Measurements from ENCODE around the gene SEMA3D.

The SEMA3D gene

GRCh38 chr7:85186521-85187241 lies at the start of gene SEMA3D:
TSS of gene SEMA3D (minus strand) at chr7:85187056. CDS start at chr7:85121891, 65,165 bp downstream.
- peak; percentile 91 for DNase-seq

GRCh38 chr7:85234730-85235129 lies 47.9 kb upstream of the SEMA3D start:
- DNase-seq: no peak

DNA sequence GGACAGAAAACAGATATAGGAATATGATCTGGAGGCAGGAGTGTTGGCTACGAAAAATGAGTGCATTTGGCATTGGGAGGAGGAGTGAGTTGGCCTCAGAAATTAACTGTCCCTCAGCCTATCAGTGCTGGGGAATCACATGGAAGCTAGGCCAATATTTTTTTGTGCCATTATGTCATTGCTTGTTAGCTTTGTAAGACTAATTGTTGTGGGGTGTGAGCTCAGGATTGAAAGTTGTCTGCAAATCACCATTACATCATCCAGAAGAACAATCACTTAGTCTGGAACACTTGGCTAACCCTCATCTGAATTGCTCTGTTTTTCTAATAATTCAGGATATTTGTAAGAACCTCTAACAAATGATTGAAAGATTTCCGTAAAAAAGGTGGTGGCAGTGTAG lies 45.2 kb upstream of the SEMA3D start:
- DNase-seq: no peak

- DNase-seq: no peak
Observed at GRCh38 chr7:85230623-85231022, 43.8 kb upstream of the SEMA3D start.

DNA sequence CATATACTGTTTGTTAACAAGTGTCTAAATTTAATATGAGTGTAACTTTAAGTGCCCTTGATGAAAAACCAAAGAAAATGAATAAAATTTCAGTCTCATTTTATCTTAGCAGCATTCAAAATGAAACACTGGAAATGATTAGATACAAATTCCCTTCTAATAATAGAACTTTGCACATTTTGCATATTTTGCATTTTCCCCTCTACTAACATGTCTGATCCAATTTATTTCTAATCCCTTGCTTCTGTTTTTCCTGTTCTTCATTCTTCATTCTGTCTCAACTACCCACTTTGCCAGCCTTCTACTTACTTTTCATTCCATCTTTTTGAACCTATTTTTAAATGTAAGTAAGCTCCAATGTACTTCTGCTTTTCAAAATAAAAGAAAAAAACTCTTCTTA lies 42.7 kb upstream of the SEMA3D start:
- no peak for DNase-seq

- DNase-seq: no peak
Observed at GRCh38 chr7:85226361-85227085, 39.7 kb upstream of the SEMA3D start.

GRCh38 chr7:85224171-85224570 lies 37.3 kb upstream of the SEMA3D start:
- DNase-seq: no peak

DNA sequence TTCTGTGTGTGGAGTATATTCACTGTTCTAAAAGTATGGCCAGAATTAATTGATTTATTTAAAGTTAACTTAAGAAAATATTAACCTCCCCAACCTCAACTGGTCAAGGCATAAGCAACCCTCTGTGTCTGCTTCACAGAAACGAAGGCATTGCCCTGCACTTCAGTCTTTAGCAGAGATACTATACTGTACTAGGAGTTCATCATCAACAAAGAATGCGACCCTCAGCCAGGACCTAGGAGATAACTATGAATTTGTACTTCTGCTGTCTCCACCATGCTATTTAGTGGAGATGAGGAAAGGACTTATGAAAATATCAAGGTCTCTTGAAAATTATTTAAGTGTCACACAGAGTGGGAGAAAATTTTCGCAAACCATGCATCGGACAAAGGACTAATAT lies 35.7 kb upstream of the SEMA3D start:
- no peak for DNase-seq

DNA sequence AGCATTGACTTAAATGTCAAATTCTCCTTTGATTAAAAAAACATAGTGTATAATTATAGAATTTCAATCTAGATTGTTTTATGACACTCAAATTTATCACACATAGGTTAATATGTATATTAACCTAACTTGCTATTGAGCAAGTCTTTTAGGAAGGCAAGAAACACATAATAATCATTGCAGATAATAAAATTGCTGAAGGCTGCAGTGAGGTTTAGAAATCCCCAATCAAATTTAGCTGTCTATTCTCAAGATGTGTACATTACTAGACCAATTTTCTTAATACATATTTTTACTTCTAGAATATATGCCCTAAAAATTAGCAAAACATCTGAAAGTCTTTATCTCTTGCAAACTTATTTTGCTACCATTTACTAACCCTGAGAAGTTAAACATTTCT lies 34.9 kb upstream of the SEMA3D start:
- DNase-seq: no peak

GRCh38 chr7:85220651-85221050 lies 33.8 kb upstream of the SEMA3D start:
- no peak for DNase-seq

- no peak for DNase-seq
Observed at GRCh38 chr7:85220023-85220422, 33.2 kb upstream of the SEMA3D start.

GRCh38 chr7:85217085-85217484 lies 30.2 kb upstream of the SEMA3D start:
- no peak for DNase-seq

GRCh38 chr7:85215098-85215497 lies 28.2 kb upstream of the SEMA3D start:
- DNase-seq: no peak

- DNase-seq: no peak
Observed at GRCh38 chr7:85213500-85213899, 26.6 kb upstream of the SEMA3D start.

GRCh38 chr7:85205754-85206153 lies 18.9 kb upstream of the SEMA3D start:
- no peak for DNase-seq

GRCh38 chr7:85204496-85204895 lies 17.6 kb upstream of the SEMA3D start:
- DNase-seq: no peak

GRCh38 chr7:85204061-85204460 lies 17.2 kb upstream of the SEMA3D start:
- no peak for DNase-seq

DNA sequence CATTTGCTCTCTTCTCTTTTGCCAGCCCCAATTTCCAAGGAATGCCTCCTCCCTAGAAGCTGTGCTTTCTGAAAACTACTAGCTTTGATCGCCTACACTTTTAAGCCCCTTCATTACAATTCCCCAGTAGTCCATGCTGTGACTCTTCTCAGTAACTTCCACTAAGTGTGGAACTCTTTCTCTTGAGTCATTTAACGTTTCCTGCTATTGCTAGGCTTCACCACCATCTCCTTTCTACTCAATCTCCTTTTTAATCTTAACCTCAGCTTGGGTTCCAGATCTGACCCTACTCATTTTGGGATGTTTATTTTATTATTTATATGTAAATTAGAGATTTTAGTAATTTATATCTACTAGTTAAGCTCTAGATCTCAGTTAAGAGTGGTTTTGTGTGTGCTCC lies 14.4 kb upstream of the SEMA3D start:
- DNase-seq: no peak

GRCh38 chr7:85196696-85197095 lies 9.8 kb upstream of the SEMA3D start:
- no peak for DNase-seq

DNA sequence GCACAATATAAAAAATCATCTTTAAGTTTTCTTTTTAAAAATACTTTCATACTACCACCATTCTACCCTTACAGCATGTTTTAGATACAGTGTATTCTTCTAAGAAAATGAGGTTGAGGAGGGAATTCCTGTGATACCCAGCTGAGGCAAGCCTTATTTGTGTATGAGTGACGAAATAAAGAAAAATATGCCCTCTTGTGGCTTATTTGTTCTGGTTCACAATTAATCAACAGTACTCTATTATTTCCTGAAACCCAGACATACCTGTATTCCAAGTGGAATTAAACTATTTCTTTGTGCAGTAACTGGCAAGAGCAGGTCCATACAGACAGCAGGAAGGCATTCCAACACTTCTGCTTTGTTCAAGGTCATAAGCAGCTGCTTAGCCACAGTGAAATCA lies 4.5 kb upstream of the SEMA3D start:
- DNase-seq: no peak

- peak; percentile 67 for DNase-seq
Observed at GRCh38 chr7:85186083-85186520, 754 bp downstream of the SEMA3D start.

DNA sequence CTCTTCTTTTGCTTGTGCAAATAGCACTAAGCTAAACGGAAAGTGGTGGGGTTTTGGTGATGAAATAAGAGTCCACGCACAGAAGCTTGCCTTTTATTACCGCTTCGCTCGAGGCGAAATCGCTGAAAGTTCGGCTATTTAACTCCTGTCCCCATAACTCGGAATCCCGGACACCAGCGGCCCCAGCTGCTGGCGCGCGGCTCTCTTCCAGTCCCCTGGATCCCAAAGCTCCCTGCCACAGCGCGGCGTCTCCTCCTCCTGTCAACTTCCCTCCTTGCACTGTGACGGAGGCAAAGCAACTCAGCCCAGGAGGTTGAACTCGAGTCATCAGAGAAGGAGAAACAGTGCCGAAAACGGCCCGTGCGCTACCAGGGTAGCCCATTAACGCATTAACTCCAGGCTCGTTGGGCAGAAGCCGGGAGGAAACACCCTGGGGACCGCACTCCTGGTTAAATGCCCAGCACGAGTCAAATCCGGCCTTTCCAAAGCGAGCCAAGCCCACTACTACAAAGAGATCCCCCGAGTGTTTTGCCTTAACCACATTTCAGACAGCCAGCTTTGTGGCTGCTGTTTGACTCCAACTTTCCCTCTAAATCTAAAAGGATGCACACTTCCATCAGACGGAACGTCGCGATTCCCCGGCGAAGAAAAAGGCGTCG lies 1.3 kb downstream of the SEMA3D start:
- DNase-seq: peak; percentile 81

GRCh38 chr7:85184599-85185423 lies 2.0 kb downstream of the SEMA3D start:
- peak; percentile 79 for DNase-seq
